Stimulated activated naive CD4-positive, alpha-beta T cell treated with Interleukin-2 at 50 U/mL for 16 hours (primary cell): ENCODE measurements around the gene PAK2.
"Not testable (repeated sequence)": the region's sequence is repeated elsewhere in the genome, so short reads cannot be mapped to it uniquely, and the experiment has no call there.

Experiments used
- DNase-seq: peaks from one replicate; lab custom pipeline; 2025; lab: John Stamatoyannopoulos, UW

Gene PAK2

GRCh38 chr3:196782511-196782910 is 42.9 kb downstream of the PAK2 start:
- DNase-seq = no peak

- DNase-seq = no peak
Observed at GRCh38 chr3:196788528-196788927, 48.9 kb downstream of the PAK2 start.

DNA sequence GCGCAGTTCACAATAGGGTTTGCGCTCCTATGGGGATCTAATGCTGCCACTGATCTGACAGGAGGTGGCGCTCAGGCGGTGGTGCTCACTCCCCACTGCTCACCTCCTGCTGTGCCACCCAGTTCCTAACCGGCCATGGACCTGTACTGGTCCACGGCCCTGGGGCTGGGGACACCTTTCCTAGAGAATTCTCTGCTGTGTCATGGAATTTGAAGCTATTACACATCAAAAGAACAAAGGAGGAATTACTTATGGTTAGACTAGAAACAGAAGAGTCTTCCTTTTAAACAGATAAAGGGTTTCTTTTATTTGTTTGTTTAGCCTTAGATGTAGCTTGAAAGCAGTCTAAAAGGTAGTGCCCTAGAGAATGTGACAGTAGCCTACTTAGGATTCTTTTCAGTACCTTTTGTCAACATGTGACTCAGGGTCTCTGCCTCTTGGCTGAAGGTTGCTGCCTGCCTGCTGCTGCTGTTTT is 50.3 kb downstream of the PAK2 start:
- DNase-seq = no peak

GRCh38 chr3:196790636-196791035 is 51.0 kb downstream of the PAK2 start:
- DNase-seq = no peak

- DNase-seq = no peak
Observed at GRCh38 chr3:196792771-196793170, 53.1 kb downstream of the PAK2 start.

- no peak for DNase-seq
Observed at GRCh38 chr3:196793246-196793645, 53.6 kb downstream of the PAK2 start.

DNA sequence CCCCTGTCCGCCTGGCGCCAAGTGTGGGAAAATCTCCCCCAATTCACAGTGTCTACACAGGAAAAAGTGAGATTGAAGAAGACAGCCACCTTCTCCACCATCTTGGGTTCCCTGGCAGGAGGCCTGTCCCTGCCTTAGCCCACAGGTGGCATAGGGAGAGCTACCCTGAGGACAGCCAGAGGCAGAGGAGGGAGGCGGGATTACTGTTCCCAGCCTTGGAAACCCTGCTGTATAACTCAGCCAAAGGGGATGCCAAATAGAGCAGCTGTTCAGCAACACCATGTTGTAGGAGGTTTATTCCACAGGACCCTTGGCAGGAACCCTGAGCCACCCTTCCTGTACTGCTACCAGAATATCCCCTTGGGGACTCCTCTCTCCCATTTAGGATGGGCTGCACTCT is 54.8 kb downstream of the PAK2 start:
- DNase-seq = no peak

DNA sequence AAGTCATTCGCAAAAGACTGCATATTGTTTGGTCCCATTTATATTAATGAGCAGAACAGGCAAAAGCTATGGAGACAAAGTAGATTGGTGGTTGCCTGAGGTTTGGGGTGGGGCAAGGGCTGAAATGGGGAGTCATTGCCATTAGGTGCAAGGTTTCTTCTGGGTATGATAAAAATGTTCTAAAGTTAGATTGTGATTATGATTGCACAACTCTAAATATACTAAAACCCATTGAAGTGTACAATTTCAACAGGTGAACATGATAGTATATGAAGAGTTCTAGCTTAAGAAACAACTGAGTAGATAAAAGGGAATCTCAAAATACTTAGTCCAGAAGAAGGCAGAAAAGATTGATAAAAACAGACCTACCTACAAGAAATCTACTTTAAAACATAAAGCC is 56.7 kb downstream of the PAK2 start:
- no peak for DNase-seq

GRCh38 chr3:196800742-196801434 is 61.2 kb downstream of the PAK2 start:
- DNase-seq = no peak

DNA sequence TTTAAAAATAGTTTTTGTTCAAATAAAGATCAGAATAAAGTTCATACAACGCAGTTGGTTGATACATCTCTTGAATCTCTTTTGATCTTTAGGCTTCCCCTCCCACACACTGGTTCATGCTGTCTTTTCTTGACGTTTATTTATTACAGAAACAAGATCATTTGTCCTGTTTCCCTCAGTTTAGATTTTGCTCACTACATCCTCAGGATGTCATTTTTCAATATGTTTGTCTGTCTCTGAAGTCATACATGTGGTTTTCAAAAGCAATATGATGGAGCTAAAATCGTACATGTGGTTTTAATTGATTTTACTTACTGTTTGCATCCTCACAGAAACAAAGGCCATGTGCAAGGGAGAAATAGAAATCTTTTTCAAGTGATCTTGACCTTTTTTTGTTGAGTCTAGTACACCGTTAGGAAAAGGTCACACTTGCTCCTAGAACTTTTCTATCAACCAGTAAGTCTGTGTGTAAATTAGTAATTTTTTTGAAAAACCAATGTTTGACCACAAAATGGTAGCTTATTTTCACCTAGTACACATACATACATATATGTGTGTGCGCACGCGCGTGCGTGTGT is 64.3 kb downstream of the PAK2 start:
- no peak for DNase-seq

GRCh38 chr3:196804773-196805172 is 65.1 kb downstream of the PAK2 start:
- no peak for DNase-seq

DNA sequence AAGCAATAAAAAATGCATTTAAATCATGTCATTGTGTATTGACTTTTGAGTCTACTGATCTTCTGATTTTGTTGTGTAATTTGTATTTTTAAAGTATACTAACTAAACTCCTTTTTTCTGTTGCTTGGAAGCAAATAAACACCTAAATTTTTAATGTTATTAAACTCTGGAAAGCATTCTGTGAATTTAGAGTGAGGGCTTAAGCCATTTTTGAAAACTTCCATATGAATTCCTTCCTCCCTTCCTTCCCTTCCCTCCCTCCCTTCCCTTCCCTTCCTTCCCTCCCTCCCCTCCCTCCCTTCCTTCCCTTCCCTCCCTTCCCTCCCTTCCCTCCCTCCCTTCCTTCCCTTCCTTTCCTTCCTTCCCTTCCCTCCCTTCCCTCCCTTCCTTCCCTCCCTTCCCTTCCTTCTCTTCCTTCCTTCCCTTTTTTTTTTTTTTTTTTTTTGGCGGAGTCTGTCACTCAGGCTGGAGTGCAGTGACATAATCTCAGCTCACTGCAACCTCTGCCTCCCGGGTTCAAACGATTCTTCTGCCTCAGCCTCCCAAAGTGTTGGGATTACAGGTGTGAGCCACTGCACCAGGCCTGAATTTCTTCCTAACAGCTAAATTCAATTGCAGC is 71.4 kb downstream of the PAK2 start:
- DNase-seq = no peak

DNA sequence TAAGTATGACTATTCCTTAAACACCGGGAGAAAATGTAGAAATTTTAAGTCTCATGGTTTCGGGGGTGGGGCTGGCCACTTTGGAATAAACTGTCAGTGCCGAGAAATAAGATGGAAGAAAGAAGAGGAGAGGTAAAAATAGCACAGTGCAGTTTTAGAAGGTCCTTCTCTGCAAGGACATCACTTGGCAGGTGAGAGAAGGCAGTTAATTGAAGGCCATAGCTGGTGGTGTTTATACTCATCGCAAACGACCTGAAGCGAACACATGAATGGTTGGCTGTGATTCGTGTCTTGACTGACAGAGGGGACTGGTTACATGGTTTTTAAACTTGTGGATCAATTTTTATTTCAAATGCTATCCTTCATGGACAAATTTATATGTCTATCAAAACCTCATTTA is 73.2 kb downstream of the PAK2 start:
- no peak for DNase-seq

- DNase-seq = no peak
Observed at GRCh38 chr3:196813903-196814302, 74.2 kb downstream of the PAK2 start.

DNA sequence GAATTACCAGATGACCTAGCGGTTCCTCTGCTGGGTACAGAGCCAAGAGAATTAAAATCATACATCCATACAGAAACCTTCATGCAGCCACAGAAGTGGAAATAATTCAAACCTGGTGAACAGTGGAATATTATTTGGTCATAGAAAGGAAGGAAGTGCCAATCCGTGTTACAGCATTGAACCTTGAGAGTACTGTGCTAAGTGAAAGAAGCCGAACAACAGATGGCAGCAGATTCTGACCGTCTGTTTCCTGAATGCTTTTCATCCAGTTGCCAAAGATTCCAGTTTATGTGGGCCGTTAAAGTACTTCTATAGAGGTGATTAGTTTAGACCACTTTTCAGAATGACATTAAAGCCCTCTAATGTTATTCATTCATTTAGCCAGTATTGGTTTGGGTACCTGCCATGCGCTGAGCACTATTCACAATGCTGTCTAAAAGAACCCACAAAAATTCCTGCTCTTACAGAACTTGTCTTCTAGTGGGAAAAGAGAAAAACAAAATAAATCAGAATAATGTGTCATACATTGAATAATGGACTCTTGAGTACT is 82.2 kb downstream of the PAK2 start:
- no peak for DNase-seq

DNA sequence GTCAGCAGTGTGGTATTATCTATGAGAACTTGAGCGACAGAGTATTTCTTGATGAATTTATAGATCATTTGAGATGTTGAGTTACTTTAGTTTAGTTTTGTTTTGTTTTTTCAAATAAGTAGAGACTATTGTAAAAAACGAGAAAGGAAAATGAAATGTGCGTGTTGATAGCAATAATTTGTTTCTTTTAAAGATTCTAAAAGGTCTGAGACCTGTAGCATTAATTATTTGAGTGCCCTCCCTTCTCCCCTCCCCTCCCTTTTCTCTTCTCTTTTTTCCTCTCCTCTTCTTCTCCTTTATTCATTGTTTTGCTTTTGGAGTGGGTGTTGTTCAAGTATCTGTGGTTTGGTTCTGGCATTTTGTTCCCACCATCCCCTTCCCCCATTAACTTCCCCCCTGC is 90.0 kb downstream of the PAK2 start:
- not testable (repeated sequence) for DNase-seq

- DNase-seq = no peak
Observed at GRCh38 chr3:196835086-196835485, 95.4 kb downstream of the PAK2 start.

GRCh38 chr3:196836626-196837025 is 97.0 kb downstream of the PAK2 start:
- DNase-seq = not testable (repeated sequence)

DNA sequence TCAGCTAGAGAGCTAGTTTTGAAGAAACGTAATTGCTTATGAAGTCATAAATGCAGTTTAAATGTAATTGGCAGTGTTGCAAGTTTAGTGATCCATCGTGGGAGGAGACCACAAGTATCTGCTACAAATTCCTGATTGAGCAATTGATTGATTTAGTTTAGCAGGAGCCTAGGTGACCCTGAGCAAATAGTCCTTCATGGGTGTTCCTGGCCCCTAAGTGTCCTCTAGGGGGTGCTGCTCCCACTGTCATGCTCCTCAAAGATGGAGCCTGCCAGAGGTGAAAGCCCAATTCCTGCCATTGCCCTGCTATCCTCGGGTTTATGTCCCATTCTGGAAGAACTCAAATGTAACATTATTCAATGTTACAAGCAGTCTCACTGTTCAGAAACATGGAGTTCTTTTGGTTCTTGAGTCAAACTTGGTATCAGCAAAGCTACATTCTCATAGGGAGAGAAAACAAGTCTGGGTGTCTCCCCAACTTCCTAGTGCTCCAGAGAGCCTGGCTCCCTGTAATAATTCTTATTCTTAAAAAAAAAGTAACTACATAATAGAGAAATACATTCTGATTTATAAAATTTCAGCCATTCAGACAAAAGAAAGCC is 98.3 kb downstream of the PAK2 start:
- DNase-seq = peak; percentile 53

GRCh38 chr3:196839351-196839750 is 99.7 kb downstream of the PAK2 start:
- not testable (repeated sequence) for DNase-seq

GRCh38 chr3:196842567-196843434 is 103.1 kb downstream of the PAK2 start:
- DNase-seq = no peak
